ENCODE measurements around the gene ZNF554.

The ZNF554 gene

DNA sequence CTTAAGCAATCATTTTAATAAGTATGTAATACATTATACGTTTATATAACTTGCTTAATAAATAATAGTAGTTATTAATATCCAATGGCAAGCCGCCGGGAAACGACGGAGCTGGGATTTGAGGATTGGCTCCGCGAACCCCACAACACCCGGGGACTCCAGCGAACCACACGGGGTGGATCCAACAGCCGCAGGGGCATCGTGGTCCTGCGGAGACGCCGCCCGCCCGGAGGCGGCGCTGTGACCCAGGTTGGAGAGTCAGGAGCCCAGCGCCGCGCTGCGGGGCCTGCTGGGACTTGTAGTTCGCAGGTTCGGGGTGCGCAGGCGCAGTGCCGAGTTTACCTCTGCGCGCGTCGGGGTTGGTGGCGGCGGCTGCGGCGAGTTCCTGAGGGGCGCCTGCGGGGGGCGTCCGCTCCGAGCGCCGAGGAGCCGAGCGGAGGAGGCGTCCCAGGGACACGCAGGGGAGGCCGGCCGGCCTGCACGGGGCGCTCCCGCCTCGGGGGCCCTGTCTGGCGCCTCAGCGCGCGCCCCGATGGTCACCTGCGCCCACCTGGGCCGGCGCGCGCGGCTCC, at the start of gene ZNF554:
Gene ZNF554 (plus strand): TSS at position 329 of the 572 bp plus-strand sequence. CDS start 204 bp downstream, at position 533.
- DNase-seq, result peak; percentile 98

DNA sequence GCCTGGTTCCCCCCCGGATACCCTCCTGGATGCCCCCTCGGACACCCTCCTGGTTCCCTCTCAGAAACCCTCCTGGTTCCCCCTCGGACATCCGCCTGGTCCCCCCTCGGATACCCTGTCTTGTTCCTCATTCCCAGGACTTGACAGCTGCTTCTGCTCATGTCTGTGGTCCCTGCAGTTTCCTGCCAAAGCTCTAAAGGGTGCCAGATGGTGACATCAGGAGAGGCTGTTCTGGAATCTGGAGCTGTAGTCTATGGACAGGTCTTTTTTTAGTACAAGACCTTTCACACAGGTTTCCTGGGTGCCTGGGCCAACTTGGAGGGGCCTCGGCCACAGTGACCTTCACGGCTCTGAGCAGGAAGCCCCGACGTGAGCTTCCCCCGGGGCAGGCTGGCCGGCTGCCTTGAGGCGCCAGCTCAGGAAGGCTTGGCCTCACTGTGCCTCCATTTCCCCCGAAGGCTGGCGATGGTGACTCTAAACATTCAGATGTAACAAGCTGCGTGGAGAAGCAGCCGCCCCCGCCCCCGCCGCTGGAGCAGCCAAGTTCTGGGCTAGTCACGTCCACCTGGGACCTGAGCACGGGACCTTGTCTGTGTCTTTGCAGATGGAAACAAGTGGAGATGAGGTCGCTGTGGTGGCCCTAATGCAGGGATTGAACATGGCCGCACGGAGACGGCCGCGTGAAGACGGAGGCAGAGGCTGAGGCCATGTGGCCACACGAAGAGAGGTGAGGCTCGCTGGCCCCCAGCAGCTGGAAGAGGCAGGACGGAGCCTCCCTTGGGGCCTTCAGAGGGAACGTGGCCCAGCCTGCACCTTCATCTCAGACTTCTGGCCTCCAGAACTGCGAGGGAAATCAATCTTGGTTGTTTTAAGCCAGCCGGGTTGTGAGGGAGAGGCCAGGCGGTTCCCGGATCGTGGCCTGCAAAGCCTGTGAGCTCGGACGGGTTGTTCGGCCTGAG, 49.3 kb upstream of the ZNF554 start:
- no peak for DNase-seq

DNA sequence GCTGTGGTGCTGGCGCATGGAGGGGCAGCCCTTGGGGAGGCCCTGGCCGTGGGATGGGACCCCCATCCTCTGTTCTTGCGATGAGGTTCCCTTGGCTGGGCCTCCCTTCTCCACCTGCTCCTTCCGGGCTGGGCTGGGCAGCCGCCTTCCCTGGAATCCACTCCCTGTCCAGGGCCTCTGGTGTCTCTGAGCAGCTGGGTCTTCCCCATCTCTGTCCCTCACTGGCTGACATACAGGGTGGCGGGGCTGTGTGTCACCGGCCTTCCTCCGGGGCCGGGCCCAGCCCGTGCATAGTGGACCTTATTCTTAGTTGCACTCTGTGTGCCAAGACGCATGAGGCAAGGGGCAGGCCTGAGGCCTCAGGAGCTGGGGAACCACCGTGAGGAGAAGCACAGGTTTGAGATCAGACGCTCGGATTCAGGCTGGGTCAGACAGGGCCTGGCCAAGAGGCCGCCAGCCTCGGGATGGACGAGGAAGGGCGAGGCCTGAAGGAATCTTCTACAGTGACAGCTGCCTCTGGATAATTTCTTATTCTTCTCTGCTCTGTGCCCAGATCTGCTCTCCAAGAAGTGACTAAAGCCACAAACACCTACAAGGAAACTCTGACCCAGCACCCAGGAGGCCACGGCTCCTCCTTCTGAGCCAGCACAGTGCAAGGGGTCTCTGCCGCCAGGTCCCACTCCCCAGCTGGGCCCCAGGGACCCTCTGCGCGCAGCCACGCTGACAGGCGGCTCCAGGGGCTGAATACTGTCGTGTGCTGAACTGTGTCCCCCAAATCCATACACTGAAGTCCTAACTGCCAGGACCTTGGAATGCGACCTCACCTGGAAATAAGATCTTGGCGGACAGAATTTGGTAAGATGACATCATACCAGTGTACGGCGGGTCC, 47.6 kb upstream of the ZNF554 start:
- no peak for DNase-seq

DNA sequence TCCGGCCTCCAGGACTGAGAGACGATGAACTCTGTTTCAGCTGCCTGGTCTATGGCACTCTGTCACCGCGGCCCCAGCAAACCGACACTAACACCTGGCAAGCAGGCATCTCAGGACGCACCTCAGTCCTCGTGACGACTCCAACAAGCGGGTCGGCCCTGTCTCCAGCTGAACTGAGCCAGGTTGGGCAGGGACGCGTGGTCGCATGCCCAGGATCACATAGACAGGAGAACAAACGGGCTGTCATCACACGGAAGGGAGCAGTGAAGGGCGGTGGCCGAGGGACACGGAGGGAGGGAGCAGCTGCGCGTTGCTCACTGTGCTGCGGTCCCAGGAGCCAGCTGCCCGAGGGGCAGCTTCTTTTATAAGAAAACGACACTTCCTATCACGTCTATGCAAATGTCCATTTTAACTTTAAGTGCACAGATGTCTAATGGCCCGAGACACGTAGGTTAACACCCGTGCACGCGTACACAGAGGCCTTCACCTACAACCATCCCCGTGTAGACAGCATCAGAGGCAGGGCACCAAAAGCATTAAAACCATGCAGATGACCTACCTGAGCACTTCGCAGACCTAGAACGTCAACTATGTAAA, 45.5 kb upstream of the ZNF554 start:
- DNase-seq, result no peak

DNA sequence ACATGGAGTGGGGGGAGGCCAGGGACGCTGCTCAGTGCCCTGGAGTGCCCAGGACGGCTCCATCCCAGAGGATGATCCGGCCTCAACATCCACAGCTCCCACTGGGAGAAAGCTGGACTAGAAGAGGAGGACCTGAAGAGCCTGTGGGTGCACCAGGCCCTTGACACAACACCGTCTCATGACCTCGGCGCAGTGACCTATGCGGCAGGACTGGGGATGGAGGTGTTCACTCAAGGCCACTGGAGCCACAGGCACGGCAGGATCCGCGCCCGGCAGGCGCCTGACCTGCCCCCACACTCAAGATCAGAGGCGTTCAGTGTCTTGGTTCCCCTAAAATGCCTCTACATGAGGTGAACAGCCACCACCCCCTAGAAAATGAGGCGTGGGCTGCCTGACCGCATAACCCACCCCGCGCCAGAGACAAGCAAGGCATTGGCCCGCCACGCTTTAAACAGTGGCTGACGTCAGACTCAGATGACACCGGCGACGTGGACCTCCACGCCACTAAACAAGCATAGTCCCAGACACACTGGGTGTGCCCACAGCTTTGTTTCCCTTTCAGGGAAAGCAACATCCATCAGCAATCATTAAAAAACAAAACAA, 44.6 kb upstream of the ZNF554 start:
- no peak for DNase-seq

DNA sequence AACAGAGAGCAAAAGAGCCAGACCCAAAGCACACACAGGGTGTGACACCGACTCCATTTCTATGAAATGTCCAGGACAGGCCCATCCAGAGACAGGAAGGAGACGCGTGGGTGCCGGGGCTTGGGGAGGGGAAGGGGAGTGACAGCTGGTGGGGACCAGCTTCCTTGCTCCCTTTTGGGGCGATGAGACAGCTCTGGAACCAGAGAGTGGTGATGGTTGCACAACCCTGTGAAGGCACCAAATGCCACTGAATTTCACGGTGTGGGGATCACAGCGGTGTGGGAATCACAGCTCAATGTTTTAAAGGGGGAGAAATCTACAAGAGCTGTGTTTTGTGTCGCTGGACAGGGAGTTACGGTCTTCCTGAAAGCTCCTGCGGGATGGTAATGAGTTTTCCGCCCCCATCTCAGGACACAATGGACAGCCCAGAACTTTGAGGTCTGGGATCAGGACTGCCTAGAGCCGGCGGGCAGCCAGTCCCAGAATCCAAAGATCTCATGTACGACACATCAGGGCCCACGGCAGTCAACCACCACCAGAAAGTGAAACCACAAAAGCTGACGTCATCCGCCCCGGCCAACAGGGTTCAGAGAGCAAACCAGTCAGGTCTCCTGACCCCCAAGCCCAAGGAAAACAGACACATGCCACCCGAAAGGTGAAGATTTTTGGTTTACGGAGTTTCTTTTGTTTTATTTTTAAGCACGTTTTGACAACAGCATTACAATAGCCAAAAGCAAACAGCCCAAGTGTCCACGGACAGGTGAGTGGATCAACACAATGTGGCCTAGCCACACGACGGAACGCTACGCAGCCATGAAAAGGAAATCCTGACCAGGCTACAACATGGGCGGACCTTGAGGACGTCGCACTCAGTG, 43.9 kb upstream of the ZNF554 start:
- DNase-seq, result no peak

DNA sequence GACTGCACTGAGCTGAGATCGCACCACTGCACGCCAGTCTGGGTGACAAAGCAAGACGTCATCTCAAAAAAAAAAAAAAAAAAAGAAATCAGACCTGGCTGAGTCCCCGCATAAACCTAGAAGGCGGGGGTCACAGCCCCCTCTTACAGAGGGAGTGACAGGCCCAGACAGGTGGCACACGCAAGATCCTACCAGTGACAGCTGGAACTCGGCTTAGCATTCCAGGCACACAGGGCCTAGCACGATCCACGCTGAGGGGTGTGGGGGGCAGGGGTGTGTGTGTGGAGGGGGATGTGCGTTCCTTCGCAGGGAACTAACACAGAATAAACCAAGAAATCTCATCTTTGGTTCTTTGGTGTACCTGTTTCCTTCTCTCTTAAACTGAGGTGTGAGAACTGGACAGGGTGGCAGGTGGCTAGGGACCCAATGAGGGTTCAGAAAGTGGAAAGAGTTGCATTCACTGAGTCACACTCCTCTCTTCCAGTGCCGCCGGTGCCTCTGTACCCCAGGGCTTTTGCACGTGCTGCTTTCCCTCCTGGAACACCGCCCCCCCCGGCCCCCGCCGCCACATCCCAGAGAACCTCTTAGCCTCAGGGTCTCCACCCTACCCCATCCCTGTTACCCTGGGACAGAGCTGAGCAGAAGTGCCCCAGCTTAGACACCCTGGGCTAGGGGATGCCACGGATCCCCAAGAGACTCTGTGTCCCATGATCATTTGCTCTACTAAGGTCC, 41.5 kb upstream of the ZNF554 start:
- no peak for DNase-seq

DNA sequence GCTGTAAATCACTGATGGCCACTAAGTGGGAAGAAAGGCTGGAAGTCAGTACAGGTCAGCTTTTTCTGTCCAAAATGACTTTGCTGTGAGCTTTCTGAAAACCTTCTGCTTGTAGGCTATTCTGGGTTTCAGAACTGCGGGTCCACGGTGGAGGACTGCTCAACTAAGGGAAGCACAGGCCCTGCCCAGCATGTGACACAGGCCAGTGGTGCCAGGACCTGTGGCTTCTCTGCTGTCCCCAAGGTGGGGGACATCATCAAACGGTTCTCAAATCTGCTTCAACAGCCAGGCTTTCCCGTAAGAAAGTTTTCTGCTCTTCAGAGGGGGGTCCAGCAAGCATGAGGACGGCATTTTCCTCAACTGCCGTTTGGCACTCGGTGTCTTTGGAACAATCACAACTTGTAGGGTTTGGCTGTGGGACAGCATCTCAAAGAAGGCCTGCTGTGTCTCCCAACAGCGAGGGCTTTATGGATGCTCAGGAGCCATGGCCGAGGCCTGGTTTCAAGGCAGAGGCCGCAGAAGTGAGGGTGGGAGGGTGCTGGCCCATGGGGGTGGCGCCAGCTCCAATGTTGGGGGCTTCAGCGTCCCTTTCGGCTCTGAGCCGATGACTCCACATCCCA, 40.4 kb upstream of the ZNF554 start:
- DNase-seq, result no peak

DNA sequence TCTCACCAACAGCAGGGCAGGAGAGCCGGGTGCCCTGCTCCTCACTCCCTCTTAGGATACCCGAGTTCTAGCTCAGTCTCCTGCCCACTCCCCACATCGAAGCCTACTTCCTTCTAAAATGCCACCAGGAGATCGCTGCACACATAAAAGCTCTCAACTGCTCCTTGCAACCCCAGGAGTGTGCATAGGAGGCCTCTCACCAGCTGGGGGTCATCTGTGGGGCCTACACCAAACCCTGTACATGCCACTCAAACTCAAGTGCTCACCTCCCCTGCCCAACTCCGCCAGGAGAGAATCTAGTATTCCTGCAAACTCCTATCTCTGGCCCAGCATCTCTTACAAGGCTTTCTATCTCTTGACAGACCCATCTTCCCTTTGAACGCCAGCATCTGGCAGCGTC, 39.4 kb upstream of the ZNF554 start:
- no peak for DNase-seq

DNA sequence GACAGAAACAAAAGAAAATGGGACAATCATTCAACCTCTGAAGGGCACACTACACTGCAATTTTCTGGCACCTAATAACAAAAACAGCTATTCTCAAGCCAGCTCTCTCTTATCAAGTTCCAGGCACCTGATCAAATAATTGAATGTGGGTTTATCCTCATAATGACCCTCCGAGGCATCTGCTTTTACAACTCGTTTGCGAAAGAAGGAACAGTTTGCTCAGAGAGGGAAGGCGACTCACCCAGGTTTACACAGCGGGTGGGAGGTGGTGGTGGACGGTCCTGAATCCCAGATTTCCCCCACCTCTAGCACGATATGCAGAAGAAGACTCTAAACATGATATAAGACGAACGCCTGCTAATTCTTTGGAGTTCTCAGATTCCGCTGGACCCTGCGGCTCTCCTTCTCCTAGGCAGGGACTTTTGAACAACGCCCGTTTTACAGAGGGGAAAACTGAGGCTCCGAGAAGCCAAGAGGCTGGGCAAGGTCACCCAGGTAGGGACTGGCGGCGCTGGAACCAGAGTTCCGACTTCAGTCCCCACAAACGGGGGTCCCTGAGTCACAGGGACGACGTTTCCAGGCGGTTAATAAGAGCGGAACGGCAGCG, 37.2 kb upstream of the ZNF554 start:
- DNase-seq, result no peak

DNA sequence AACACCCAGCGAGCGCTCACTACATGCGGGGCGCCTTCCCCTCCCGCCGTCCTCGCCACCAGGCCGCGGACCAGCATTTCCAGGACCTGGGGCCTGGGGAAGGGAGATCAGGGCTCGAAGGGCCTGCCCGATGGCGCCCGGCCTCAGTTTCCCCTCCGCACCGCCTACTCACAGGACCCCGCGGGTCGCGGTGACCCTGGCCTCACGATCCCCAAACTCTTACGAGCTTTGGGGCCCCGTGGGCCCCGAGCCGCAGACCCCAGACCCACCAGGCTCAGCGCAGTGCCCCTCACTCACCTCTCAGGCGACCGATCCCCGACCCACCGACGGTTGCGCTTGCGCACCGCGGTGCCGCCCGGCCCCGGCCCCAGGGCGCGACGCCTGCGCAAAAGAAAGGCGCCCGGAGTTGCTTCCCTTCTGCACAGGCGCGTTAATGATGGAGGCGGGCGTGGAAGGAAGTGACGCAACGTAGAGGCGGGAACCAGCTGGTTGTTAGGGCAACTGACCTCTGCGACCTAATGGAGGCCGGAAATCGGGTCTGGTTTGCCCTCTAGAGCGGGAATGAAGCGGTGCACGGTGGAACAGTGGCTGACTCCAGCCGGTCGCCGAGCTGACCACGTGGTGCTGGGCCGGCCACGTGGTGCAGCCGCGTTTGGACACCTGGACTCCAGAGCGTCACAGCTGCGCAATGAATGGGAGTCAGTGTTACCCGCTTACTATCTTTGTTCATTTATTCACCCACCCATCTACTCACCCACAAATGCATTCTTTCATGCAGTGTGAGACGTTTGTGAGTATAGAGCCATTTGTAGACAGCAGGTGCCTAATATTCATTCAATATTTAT, 36.5 kb upstream of the ZNF554 start, which contains the start of gene SGTA:
Gene SGTA (minus strand): TSS at position 338 of the 845 bp plus-strand sequence. CDS start 14,205 bp downstream, outside the sequence.
- DNase-seq, result peak; percentile 99

DNA sequence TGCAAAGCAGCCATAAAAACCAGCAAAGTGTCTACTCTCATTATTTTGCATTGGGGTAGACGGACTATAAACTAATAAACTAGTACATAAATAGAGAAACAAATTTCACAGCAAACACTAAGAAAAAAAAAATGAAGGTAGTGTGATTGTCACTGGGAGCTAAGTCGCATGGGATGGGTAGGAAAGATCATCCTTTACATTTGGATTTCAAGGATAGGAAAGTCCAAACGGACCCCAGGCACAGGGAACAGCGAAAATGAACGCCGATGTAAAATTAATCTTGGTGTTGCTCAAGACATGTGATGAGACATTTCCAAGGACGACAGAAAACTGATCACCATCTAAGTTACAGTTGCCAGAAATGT, 35.9 kb upstream of the ZNF554 start:
- no peak for DNase-seq

DNA sequence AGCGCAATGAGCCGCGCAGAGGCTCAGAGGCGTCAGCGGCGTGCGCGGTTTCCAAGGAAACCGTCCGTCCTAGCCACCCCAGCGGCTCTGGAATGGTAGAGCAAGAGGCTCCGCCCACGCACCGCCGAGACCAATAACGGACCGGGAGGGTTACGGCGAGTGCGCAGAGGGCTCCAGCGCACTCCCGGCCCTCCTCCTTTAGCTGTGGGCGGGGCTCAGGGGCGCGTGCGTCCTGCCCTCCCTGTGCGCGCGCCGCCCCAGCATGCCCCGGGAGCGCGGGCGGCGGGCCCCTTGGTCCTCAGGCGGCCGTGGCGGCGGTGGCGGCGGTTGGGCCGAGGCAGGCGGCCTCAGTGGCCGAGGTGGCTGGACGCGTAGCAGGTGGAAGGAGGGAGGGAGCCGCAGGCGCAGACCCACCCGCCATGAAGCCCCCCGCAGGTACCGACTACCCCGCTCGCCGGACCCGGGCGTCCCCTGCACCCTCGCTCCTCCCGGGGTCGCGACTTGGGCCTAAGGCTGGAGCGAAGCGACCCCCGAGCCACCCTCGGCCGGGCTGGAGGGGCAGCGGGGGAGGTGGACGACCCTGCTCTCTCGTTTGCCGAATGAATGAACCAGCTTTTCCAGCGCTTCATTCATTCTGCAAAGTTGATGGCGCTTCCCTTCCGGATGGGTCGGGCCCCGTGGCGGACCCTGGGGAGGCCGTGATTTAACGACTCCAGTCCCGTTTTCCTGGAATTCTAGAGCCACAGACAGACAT, 34.2 kb upstream of the ZNF554 start, which contains the start of gene THOP1:
Gene THOP1 (plus strand): TSS at position 260 of the 754 bp plus-strand sequence. CDS start 160 bp downstream, at position 420.
- peak; percentile 99 for DNase-seq

DNA sequence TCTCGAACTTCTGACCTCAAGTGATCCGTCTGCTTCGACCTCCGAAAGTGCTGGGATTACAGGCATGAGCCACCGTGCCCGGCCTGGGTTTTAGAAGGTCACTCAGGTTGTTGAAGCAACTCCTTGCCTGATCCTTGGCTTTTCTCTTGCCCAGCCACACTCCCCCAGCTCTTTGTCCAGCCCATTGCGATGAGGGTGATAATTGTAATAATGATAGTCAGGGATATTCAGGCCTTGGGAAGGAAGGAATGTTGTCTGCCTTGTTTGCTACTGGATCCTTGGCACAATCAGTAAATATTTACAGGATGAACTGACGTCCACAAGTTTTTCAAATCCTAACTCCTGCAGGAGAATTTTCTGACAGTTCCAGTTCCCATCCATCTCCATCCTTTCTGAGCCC, 32.6 kb upstream of the ZNF554 start:
- DNase-seq, result no peak

DNA sequence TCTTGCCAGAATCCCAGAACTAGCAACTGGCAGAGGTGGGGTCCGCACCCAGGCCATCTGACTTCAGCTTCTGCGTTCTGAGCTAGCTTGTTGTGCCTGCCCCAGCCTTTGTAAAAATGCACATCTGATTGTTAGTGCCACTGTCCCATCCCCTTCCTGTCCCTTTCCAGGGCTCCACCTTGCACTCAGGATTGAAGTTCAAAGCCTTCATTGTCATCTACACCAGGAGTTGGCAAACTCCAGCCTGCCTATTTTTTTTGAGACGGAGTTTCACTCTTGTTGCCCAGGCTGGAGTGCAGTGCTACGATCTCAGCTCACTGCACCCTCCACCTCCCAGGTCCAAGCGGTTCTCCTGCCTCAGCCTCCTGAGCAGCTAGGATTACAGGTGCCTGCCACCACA, 31.4 kb upstream of the ZNF554 start:
- no peak for DNase-seq

DNA sequence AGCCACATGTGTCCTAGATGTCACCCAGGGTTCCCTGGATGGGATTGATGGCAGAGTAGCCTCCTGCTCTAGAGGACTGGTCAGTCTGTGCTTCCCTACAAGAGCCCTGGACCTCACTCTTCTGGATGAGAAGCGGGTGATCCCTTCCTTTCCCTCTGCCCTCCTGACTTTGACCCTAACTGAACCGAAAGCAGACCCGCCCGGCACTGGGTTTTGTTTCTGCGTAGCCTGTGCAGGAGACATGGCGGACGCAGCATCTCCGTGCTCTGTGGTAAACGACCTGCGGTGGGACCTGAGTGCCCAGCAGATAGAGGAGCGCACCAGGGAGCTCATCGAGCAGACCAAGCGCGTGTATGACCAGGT, 29.5 kb upstream of the ZNF554 start:
- no peak for DNase-seq

DNA sequence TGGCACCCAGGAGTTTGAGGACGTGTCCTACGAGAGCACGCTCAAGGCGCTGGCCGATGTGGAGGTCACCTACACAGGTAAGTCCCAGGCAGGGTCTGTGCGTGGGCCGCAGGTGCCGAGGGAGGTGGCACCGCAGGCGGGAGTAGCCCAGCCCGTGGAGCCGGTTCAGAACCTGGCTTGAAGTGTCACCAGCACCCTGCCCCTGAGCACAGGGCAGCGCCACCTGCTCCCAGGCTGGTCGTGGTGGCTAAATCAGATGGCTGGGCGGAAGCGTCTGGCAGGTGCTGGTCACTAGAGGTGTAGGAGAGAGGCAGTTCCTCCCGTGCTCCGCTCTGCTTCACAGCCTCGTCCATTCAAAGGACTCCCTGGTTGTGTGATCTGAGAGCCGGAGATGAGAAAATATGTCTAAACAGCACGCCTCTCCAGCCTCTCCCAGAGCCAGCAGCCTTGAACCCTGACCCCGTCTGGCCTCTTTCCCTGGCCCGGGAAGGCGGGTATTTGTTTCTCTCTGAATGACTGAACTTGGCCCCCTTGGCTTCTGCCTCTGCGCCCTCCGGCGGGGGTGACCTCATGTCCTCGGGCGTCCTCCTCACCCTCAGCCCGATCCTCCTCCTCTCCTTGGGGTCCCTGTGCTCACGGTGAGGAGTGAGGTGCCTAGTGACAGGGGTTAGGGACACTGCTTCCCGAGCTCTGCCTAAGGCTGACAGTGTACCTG, 29.0 kb upstream of the ZNF554 start:
- no peak for DNase-seq
